HEK293 (cell line): Measurements from ENCODE around the gene ENDOG.

ENCODE experiments used
- AEBP2 ChIP-seq: fragments of 450-650 bp; formaldehyde crosslinking; IDR thresholded peaks from 2 replicates; pipeline ENCODE4 v1.5.1; 2016; ENCODE audit warnings: missing biosample characterization, missing genetic modification characterization, borderline replicate concordance
- GLIS1 ChIP-seq: fragments of 450-650 bp; formaldehyde crosslinking; IDR thresholded peaks from 2 replicates; pipeline ENCODE4 v1.5.1; 2016; ENCODE audit warnings: missing biosample characterization, missing genetic modification characterization
- INSM2 ChIP-seq: fragments of 450-650 bp; formaldehyde crosslinking; IDR thresholded peaks from 2 replicates; pipeline ENCODE4 v1.5.1; 2016; ENCODE audit warnings: missing biosample characterization, missing genetic modification characterization
- PRDM1 ChIP-seq: fragments of 450-650 bp; formaldehyde crosslinking; IDR thresholded peaks from 2 replicates; pipeline ENCODE4; 2016; ENCODE audit warnings: missing biosample characterization, missing genetic modification characterization
- REPIN1 ChIP-seq: fragments of 450-650 bp; formaldehyde crosslinking; IDR thresholded peaks from 2 replicates; pipeline ENCODE4 v1.5.1; 2017; ENCODE audit warnings: missing biosample characterization, missing genetic modification characterization, low read depth
- SP2 ChIP-seq: fragments of 450-650 bp; formaldehyde crosslinking; IDR thresholded peaks from 2 replicates; pipeline ENCODE4 v1.5.1; 2016; ENCODE audit warnings: missing biosample characterization, missing genetic modification characterization
- SP7 ChIP-seq: fragments of 450-650 bp; formaldehyde crosslinking; IDR thresholded peaks from 2 replicates; pipeline ENCODE4 v1.5.1; 2016; ENCODE audit warnings: missing biosample characterization, missing genetic modification characterization
- ZNF157 ChIP-seq: fragments of 450-650 bp; formaldehyde crosslinking; IDR thresholded peaks from 2 replicates; pipeline ENCODE4 v1.5.1; 2016; ENCODE audit warnings: missing biosample characterization, missing genetic modification characterization
- ZNF169 ChIP-seq: fragments of 450-650 bp; formaldehyde crosslinking; IDR thresholded peaks from 2 replicates; pipeline ENCODE4 v1.5.1; 2016; ENCODE audit warnings: missing biosample characterization, missing genetic modification characterization
- ZNF280D ChIP-seq: fragments of 450-650 bp; formaldehyde crosslinking; IDR thresholded peaks from 2 replicates; pipeline ENCODE4 v1.5.1; 2016; ENCODE audit warnings: missing biosample characterization, missing genetic modification characterization
- ZNF350 ChIP-seq: fragments of 450-650 bp; formaldehyde crosslinking; IDR thresholded peaks from 2 replicates; pipeline ENCODE4 v1.5.0; 2017; ENCODE audit warnings: missing biosample characterization, mild to moderate bottlenecking, missing genetic modification characterization
- ZNF658 ChIP-seq: fragments of 450-650 bp; formaldehyde crosslinking; IDR thresholded peaks from 2 replicates; pipeline ENCODE4; 2016; ENCODE audit warnings: missing biosample characterization, missing genetic modification characterization
- ZNF660 ChIP-seq: fragments of 450-650 bp; IDR thresholded peaks from 2 replicates; pipeline ENCODE4 v1.5.1; 2018; ENCODE audit warnings: missing biosample characterization, mild to moderate bottlenecking, missing genetic modification characterization
- ZNF768 ChIP-seq: fragments of 450-650 bp; formaldehyde crosslinking; IDR thresholded peaks from 2 replicates; pipeline ENCODE4 v1.5.1; 2018; ENCODE audit warnings: missing biosample characterization, mild to moderate bottlenecking, missing genetic modification characterization
- ZNF830 ChIP-seq: fragments of 450-650 bp; IDR thresholded peaks from 2 replicates; pipeline ENCODE4 v1.5.0; 2018; ENCODE audit warnings: missing biosample characterization, missing genetic modification characterization, low read depth, mild to moderate bottlenecking, moderate library complexity
- ZSCAN4 ChIP-seq: fragments of 450-650 bp; formaldehyde crosslinking; IDR thresholded peaks from 2 replicates; pipeline ENCODE4 v1.5.1; 2017; ENCODE audit warnings: missing biosample characterization, missing genetic modification characterization
- TF ChIP-seq, protein P1 (sequence below): fragments of 450-650 bp; formaldehyde crosslinking; conservative IDR thresholded peaks from 2 replicates; pipeline ENCODE4 v1.5.1; 2016; ENCODE audit warnings: low read depth, missing biosample characterization, missing genetic modification characterization
- TF ChIP-seq, protein P2 (sequence below): fragments of 450-650 bp; formaldehyde crosslinking; IDR thresholded peaks from 2 replicates; pipeline ENCODE4 v1.5.1; 2016; ENCODE audit warnings: missing biosample characterization, missing genetic modification characterization
- TF ChIP-seq, protein P3 (sequence below): fragments of 450-650 bp; formaldehyde crosslinking; IDR thresholded peaks from 2 replicates; pipeline ENCODE4 v1.5.1; 2016; ENCODE audit warnings: missing biosample characterization, missing genetic modification characterization, borderline replicate concordance

Gene ENDOG

GRCh38 chr9:128771745-128772519 is 46.4 kb upstream of the ENDOG start, which contains the start of gene ZER1 (continued):
- TF ChIP-seq ZNF280D (tag by site-specific recombination): no peak
- TF ChIP-seq ZNF768 (tag by site-specific recombination): no peak
- TF ChIP-seq AEBP2: no peak
- TF ChIP-seq, protein P1, sequence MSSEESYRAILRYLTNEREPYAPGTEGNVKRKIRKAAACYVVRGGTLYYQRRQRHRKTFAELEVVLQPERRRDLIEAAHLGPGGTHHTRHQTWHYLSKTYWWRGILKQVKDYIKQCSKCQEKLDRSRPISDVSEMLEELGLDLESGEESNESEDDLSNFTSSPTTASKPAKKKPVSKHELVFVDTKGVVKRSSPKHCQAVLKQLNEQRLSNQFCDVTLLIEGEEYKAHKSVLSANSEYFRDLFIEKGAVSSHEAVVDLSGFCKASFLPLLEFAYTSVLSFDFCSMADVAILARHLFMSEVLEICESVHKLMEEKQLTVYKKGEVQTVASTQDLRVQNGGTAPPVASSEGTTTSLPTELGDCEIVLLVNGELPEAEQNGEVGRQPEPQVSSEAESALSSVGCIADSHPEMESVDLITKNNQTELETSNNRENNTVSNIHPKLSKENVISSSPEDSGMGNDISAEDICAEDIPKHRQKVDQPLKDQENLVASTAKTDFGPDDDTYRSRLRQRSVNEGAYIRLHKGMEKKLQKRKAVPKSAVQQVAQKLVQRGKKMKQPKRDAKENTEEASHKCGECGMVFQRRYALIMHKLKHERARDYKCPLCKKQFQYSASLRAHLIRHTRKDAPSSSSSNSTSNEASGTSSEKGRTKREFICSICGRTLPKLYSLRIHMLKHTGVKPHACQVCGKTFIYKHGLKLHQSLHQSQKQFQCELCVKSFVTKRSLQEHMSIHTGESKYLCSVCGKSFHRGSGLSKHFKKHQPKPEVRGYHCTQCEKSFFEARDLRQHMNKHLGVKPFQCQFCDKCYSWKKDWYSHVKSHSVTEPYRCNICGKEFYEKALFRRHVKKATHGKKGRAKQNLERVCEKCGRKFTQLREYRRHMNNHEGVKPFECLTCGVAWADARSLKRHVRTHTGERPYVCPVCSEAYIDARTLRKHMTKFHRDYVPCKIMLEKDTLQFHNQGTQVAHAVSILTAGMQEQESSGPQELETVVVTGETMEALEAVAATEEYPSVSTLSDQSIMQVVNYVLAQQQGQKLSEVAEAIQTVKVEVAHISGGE (tag by site-specific recombination): peak; percentile 99
- TF ChIP-seq ZNF157: no peak
- TF ChIP-seq ZNF350 (tag by site-specific recombination): no peak
- no peak for TF ChIP-seq ZNF169 (tag by site-specific recombination)
- peak; percentile 98 for TF ChIP-seq ZNF660 (tag by site-specific recombination)
- TF ChIP-seq INSM2: peak; percentile 81; the same call in 1 of the 2 replicates
- TF ChIP-seq, protein P2, sequence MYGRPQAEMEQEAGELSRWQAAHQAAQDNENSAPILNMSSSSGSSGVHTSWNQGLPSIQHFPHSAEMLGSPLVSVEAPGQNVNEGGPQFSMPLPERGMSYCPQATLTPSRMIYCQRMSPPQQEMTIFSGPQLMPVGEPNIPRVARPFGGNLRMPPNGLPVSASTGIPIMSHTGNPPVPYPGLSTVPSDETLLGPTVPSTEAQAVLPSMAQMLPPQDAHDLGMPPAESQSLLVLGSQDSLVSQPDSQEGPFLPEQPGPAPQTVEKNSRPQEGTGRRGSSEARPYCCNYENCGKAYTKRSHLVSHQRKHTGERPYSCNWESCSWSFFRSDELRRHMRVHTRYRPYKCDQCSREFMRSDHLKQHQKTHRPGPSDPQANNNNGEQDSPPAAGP (tag by site-specific recombination): peak; percentile 94
- no peak for TF ChIP-seq ZNF830 (tag by site-specific recombination)
- TF ChIP-seq GLIS1 (tag by site-specific recombination): peak; percentile 72
- TF ChIP-seq SP7: peak; percentile 91
- no peak for TF ChIP-seq ZNF658 (tag by site-specific recombination)
- TF ChIP-seq, protein P3, sequence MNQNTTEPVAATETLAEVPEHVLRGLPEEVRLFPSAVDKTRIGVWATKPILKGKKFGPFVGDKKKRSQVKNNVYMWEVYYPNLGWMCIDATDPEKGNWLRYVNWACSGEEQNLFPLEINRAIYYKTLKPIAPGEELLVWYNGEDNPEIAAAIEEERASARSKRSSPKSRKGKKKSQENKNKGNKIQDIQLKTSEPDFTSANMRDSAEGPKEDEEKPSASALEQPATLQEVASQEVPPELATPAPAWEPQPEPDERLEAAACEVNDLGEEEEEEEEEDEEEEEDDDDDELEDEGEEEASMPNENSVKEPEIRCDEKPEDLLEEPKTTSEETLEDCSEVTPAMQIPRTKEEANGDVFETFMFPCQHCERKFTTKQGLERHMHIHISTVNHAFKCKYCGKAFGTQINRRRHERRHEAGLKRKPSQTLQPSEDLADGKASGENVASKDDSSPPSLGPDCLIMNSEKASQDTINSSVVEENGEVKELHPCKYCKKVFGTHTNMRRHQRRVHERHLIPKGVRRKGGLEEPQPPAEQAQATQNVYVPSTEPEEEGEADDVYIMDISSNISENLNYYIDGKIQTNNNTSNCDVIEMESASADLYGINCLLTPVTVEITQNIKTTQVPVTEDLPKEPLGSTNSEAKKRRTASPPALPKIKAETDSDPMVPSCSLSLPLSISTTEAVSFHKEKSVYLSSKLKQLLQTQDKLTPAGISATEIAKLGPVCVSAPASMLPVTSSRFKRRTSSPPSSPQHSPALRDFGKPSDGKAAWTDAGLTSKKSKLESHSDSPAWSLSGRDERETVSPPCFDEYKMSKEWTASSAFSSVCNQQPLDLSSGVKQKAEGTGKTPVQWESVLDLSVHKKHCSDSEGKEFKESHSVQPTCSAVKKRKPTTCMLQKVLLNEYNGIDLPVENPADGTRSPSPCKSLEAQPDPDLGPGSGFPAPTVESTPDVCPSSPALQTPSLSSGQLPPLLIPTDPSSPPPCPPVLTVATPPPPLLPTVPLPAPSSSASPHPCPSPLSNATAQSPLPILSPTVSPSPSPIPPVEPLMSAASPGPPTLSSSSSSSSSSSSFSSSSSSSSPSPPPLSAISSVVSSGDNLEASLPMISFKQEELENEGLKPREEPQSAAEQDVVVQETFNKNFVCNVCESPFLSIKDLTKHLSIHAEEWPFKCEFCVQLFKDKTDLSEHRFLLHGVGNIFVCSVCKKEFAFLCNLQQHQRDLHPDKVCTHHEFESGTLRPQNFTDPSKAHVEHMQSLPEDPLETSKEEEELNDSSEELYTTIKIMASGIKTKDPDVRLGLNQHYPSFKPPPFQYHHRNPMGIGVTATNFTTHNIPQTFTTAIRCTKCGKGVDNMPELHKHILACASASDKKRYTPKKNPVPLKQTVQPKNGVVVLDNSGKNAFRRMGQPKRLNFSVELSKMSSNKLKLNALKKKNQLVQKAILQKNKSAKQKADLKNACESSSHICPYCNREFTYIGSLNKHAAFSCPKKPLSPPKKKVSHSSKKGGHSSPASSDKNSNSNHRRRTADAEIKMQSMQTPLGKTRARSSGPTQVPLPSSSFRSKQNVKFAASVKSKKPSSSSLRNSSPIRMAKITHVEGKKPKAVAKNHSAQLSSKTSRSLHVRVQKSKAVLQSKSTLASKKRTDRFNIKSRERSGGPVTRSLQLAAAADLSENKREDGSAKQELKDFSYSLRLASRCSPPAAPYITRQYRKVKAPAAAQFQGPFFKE: no peak
- TF ChIP-seq PRDM1: no peak
- TF ChIP-seq REPIN1: peak; percentile 84; the same call in 1 of the 2 replicates
- peak; percentile 53; the same call in 1 of the 2 replicates for TF ChIP-seq ZSCAN4 (tag by site-specific recombination)
- TF ChIP-seq SP2 (tag by site-specific recombination): peak; percentile 79
